Choroid plexus epithelial cell (primary cell): ENCODE results near the gene ABHD4.
"Not testable (repeated sequence)": the region's sequence is repeated elsewhere in the genome, so short reads cannot be mapped to it uniquely, and the experiment has no call there.

Experiments used
- DNase-seq: peaks from one replicate; pipeline ENCODE4 v3.0.0-alpha.2; 2010; ENCODE audit warnings: low read depth
- H3K4me3 ChIP-seq: 2 replicates; pipeline ENCODE4 v1.5.1; 2011; ENCODE audit warnings: low read depth, mild to moderate bottlenecking, control low read depth, low read length, moderate library complexity
- TF ChIP-seq, protein P1 (sequence below): conservative IDR thresholded peaks from 2 replicates; pipeline ENCODE4 v1.5.1; 2011; ENCODE audit warnings: low read depth, mild to moderate bottlenecking, control low read depth, inconsistent platforms, low read length, moderate library complexity

The ABHD4 gene

DNA sequence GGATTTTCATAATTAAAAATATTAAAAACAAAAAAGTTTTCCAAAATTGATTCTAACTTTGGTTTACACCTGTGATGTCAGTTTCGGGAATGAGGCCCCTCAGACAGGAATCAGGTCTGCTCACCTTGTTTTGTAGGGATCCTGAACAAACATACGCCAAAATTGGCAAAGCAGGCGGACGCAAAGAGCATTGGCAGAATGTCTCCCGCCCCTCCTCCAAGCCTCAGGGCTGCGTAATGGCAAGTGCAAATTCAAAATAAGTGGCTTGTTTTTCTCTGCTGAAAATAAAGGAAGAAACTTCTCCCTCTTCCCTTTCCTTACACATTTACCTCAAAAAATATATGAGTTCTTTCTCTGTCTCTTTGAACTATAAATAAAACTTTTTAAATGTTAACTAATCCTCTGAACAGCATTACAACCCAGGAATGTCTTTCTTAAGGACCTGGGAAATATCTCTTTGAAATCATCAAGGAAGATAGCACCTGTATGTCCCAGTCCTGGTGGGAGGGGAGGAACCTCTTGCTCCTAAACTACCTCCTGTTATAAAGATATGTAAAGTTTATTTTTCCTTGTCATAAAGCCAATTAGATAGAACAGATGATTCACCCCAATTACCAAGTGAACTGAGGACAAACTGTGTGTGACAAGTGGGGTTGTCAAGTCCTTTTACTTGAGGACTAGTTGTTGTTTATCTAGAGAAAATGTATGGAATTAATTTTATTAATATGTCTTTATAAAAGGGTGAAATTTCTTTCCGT, 29.6 kb downstream of the ABHD4 start:
- TF ChIP-seq, protein P1, sequence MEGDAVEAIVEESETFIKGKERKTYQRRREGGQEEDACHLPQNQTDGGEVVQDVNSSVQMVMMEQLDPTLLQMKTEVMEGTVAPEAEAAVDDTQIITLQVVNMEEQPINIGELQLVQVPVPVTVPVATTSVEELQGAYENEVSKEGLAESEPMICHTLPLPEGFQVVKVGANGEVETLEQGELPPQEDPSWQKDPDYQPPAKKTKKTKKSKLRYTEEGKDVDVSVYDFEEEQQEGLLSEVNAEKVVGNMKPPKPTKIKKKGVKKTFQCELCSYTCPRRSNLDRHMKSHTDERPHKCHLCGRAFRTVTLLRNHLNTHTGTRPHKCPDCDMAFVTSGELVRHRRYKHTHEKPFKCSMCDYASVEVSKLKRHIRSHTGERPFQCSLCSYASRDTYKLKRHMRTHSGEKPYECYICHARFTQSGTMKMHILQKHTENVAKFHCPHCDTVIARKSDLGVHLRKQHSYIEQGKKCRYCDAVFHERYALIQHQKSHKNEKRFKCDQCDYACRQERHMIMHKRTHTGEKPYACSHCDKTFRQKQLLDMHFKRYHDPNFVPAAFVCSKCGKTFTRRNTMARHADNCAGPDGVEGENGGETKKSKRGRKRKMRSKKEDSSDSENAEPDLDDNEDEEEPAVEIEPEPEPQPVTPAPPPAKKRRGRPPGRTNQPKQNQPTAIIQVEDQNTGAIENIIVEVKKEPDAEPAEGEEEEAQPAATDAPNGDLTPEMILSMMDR = no peak
- DNase-seq = no peak
- H3K4me3 ChIP-seq = no peak overlapping the region

DNA sequence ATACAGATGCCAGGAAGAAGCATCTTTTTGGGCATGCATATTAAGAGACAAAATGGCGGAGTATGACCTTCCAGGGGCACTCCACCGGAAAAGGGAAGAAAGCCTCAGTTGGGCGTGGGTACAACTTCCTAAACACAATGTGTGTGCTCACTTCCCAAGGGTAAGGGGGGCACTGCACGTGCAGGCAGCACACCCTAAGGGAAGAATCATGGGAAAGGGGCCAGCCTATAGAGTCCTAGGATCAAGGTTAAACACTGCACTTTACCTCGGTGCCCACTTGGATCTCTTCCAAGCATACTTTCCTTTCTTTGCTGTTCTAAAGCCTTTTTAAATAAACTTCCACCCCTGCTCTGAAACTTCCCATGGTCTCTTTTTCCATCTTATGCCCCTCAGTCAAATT, 31.3 kb downstream of the ABHD4 start:
- DNase-seq = no peak
- TF ChIP-seq, protein P1 = no peak
- no peak overlapping the region for H3K4me3 ChIP-seq

DNA sequence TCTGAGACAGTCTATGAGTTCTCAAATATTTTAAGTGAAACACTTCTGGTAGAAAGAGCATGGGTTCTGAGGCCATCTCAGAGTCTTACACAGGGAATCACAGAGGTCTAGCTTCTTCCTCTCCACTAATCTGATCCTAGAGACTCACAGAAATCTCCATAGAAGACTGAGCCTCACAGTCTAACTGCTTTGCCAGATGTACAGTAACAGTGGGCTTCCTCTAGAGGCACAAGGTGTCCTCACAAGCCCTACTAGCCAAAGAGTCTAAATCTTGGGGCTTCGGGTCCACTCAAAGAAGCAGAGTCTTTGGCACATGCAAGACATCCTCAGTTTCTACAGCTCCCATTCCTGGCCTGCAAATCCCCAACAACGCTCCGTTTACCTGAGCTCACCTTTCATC, 32.0 kb downstream of the ABHD4 start:
- no peak for DNase-seq
- no peak overlapping the region for H3K4me3 ChIP-seq
- TF ChIP-seq, protein P1 = peak; percentile 4

DNA sequence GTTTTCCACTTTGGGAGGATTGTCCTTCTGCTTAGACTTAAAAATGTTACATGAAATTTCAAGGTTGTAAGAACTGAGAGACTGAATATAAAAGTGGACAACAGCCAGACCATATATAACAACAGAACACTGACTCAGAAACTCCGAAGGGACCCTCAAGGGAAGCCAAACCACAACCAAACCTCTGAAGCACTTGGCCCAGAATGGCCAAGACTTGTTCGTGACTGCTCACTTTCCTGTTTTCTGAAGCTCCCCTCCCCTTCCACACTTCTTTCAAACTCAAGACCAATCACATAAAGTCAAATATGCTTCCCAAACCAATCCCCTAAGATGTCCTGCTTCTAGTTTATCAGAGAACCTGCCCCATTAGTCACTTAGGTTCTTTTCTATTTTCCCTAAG, 32.4 kb downstream of the ABHD4 start:
- H3K4me3 ChIP-seq = no peak overlapping the region
- TF ChIP-seq, protein P1 = no peak
- peak; percentile 90 for DNase-seq

DNA sequence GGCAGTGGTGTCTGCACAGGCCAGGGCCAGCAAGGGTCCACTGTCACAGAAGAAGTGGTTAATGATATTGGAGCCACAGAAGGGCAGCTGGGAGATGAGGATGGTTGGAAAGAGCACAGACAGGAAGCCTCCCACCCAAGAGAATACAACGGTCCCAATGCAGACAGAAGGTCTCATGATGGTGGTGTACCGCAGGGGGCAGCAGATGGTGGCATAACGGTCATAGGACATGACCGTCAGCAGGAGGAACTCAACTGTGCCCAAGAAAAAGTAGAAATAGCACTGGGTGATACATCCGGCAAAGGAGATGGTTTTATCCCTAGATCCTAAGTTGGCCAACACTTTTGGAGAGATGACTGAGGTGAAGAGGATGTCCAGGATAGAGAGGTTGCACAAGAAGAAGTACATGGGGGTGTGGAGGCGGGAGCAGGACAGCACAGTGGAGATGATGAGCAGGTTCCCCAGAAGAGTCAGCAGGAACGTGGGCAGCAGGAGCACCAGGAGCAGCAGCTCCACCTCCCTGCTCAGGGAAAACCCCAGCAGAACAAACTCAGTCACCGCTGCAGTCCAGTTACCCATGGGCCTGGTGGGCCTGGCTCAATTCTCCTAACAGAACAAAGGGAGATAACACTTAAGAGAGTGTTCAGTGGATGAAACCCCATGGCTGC, 36.3 kb downstream of the ABHD4 start:
- TF ChIP-seq, protein P1 = no peak
- DNase-seq = no peak
- no peak overlapping the region for H3K4me3 ChIP-seq

DNA sequence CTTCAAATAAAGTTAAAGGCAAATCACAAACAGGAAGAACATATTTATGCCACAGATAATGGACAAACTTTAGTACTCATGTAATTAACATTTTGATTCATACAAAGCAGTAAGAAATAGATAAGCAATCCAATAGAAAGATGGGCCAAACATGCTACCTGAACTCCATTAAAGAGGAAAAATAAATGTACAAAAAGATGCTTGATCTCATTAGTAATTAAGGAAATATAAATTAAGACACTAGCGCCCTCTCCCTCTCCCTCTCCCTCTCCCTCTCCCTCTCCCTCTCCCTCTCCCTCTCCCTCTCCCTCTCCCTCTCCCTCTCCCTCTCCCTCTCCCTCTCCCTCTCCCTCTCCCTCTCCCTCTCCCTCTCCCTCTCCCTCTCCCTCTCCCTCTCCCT, 37.9 kb downstream of the ABHD4 start:
- DNase-seq, H3K4me3 ChIP-seq: not testable (repeated sequence)

DNA sequence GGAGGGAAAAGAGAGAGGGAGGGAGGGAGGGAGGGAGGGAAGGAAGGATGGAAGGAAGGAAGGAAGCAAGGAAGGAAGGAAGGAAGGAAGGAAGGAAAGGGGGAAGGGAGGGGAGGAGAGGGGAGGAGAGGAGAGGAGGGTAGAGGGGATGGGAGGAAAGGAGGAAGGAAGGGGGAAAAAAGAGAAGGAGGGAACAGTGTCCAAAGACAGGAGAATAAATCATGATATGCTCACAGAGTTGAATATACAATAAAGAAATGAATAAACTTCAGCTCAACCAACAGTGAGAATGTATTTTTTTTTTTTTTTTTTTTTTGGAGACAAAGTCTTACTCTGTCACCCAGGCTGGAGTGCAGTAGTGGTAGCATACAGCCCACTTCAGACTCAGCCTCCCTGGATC, 42.1 kb downstream of the ABHD4 start:
- TF ChIP-seq, protein P1 = no peak
- H3K4me3 ChIP-seq = no peak overlapping the region
- DNase-seq = no peak
